HepG2 (cell line): ENCODE measurements around the gene NAPB. TPM values are rescaled to one million over a fixed set of nuclear protein-coding genes. Genes with fewer than 3 reads are reported as not detected.

Experiments
- ARID3A ChIP-seq: IDR thresholded peaks from 2 replicates; pipeline ENCODE4 v1.6.1; 2012; ENCODE audit warnings: low read depth, low read length, improper control_type of control experiment
- BCL3 ChIP-seq: sonication (generic); formaldehyde crosslinking; IDR thresholded peaks from 2 replicates; pipeline ENCODE4 v1.5.1; 2020; ENCODE audit warnings: mild to moderate bottlenecking, missing genetic modification reagents, moderate library complexity
- SCMH1 ChIP-seq: sonication (generic); formaldehyde crosslinking; IDR thresholded peaks from 2 replicates; pipeline ENCODE4 v1.9.0; 2021; ENCODE audit warnings: missing genetic modification reagents, mild to moderate bottlenecking, borderline replicate concordance
- SIX1 ChIP-seq: sonication (generic); formaldehyde crosslinking; IDR thresholded peaks from 2 replicates; pipeline ENCODE4 v1.4.0; 2020; ENCODE audit warnings: missing genetic modification reagents, borderline replicate concordance
- SRSF9 ChIP-seq: fragments of 200-400 bp; formaldehyde crosslinking; IDR thresholded peaks from 2 replicates; pipeline ENCODE4 v1.6.1; 2018; ENCODE audit warnings: borderline replicate concordance, mild to moderate bottlenecking, low read depth, low read length; ENCODE audit not compliant: insufficient read depth, poor library complexity, severe bottlenecking
- YY1 ChIP-seq: IDR thresholded peaks from 2 replicates; pipeline ENCODE4 v1.6.1; 2011; ENCODE audit warnings: low read length, low read depth, moderate library complexity, mild to moderate bottlenecking; ENCODE audit not compliant: insufficient read depth, insufficient replicate concordance
- ZBTB20 ChIP-seq: sonication (generic); formaldehyde crosslinking; IDR thresholded peaks from 2 replicates; pipeline ENCODE4 v1.8.1; 2023; ENCODE audit warnings: missing genetic modification reagents, low read depth, mild to moderate bottlenecking, borderline replicate concordance
- ZGPAT ChIP-seq: IDR thresholded peaks from 2 replicates; pipeline ENCODE4 v1.6.1; 2016; ENCODE audit warnings: mild to moderate bottlenecking
- ZNF710 ChIP-seq: sonication (generic); formaldehyde crosslinking; IDR thresholded peaks from 2 replicates; pipeline ENCODE4 v1.5.0; 2020; ENCODE audit warnings: mild to moderate bottlenecking, missing genetic modification reagents, borderline replicate concordance
- polyA plus RNA-seq, 8 experiments: library from polyadenylated mRNA; depleted of rRNA in 3 of 8; stranded (reverse) in 7 of 8; unstranded in 1 of 8; fragments of >200 nt; fragmentation: Illumina TruSeq in 4 of 8; extraction: Trizol in 4 of 8; gene quantifications; 2 replicates each; pipeline versions ENCODE4 v1.2.1 to v1.2.3, GENCODE V29; 2011 to 2016; ENCODE audit warnings: low read depth in 4 of 8, missing spikeins in 1 of 8, mixed read lengths in 1 of 8; ENCODE audit not compliant: insufficient read depth in 1 of 8
- total RNA-seq, 5 experiments: library from RNA; depleted of rRNA; stranded (reverse); fragments of >200 nt; fragmentation: Illumina TruSeq; extraction: Trizol; gene quantifications; 2 replicates each; pipeline ENCODE4 v1.2.3, GENCODE V29; 2016; ENCODE audit warnings: low read depth in 1 of 5
- TF ChIP-seq, protein P1 (sequence below): sonication (generic); formaldehyde crosslinking; IDR thresholded peaks from 2 replicates; pipeline ENCODE4 v1.5.1; 2020; ENCODE audit warnings: missing genetic modification reagents, mild to moderate bottlenecking, borderline replicate concordance
- TF ChIP-seq, protein P2 (sequence below): sonication (generic); formaldehyde crosslinking; IDR thresholded peaks from 2 replicates; pipeline ENCODE4 v1.4.0; 2020; ENCODE audit warnings: missing genetic modification reagents, borderline replicate concordance

NAPB gene
- total and polyA plus RNA-seq, 2 of the 13 experiments (the other 11 are each of a cell fraction or from before 2014, with no cell fraction given): 15.2 to 16.1 TPM

GRCh38 chr20:23419995-23420901 is 1.0 kb downstream of the NAPB start (continued):
- no peak for TF ChIP-seq ZGPAT (CRISPR knock-in tag)
- TF ChIP-seq, protein P1, sequence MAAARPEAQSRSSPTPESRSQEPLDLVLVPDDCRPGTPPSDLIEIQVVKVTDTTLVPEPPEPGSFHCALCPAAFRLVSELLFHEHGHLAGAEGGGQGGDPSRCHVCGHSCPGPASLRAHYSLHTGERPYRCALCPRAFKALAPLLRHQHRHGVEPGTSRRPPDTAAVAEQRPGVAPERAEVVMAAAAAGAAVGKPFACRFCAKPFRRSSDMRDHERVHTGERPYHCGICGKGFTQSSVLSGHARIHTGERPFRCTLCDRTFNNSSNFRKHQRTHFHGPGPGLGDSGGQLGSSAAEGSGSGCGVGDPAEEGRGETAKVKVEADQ (CRISPR knock-in tag): no peak
- TF ChIP-seq YY1: no peak
- no peak for TF ChIP-seq BCL3
- TF ChIP-seq, protein P2, sequence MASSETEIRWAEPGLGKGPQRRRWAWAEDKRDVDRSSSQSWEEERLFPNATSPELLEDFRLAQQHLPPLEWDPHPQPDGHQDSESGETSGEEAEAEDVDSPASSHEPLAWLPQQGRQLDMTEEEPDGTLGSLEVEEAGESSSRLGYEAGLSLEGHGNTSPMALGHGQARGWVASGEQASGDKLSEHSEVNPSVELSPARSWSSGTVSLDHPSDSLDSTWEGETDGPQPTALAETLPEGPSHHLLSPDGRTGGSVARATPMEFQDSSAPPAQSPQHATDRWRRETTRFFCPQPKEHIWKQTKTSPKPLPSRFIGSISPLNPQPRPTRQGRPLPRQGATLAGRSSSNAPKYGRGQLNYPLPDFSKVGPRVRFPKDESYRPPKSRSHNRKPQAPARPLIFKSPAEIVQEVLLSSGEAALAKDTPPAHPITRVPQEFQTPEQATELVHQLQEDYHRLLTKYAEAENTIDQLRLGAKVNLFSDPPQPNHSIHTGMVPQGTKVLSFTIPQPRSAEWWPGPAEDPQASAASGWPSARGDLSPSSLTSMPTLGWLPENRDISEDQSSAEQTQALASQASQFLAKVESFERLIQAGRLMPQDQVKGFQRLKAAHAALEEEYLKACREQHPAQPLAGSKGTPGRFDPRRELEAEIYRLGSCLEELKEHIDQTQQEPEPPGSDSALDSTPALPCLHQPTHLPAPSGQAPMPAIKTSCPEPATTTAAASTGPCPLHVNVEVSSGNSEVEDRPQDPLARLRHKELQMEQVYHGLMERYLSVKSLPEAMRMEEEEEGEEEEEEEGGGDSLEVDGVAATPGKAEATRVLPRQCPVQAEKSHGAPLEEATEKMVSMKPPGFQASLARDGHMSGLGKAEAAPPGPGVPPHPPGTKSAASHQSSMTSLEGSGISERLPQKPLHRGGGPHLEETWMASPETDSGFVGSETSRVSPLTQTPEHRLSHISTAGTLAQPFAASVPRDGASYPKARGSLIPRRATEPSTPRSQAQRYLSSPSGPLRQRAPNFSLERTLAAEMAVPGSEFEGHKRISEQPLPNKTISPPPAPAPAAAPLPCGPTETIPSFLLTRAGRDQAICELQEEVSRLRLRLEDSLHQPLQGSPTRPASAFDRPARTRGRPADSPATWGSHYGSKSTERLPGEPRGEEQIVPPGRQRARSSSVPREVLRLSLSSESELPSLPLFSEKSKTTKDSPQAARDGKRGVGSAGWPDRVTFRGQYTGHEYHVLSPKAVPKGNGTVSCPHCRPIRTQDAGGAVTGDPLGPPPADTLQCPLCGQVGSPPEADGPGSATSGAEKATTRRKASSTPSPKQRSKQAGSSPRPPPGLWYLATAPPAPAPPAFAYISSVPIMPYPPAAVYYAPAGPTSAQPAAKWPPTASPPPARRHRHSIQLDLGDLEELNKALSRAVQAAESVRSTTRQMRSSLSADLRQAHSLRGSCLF (CRISPR knock-in tag): no peak
- no peak for TF ChIP-seq SIX1 (CRISPR knock-in tag)
- TF ChIP-seq SRSF9: no peak
- TF ChIP-seq ARID3A: no peak
- no peak for TF ChIP-seq SCMH1 (CRISPR knock-in tag)
- no peak for TF ChIP-seq ZNF710 (CRISPR knock-in tag)
- no peak for TF ChIP-seq ZBTB20
